GM19452 (cell line): ENCODE data around the gene IGF2R.
"Not testable (repeated sequence)": the region's sequence is repeated elsewhere in the genome, so short reads cannot be mapped to it uniquely, and the experiment has no call there.

ENCODE experiments used
- ATAC-seq: cut with Tn5 transposase; IDR thresholded peaks from one replicate; pipeline ENCODE4 v1.9.1; 2021; ENCODE audit not compliant: unreplicated experiment

Gene IGF2R

DNA sequence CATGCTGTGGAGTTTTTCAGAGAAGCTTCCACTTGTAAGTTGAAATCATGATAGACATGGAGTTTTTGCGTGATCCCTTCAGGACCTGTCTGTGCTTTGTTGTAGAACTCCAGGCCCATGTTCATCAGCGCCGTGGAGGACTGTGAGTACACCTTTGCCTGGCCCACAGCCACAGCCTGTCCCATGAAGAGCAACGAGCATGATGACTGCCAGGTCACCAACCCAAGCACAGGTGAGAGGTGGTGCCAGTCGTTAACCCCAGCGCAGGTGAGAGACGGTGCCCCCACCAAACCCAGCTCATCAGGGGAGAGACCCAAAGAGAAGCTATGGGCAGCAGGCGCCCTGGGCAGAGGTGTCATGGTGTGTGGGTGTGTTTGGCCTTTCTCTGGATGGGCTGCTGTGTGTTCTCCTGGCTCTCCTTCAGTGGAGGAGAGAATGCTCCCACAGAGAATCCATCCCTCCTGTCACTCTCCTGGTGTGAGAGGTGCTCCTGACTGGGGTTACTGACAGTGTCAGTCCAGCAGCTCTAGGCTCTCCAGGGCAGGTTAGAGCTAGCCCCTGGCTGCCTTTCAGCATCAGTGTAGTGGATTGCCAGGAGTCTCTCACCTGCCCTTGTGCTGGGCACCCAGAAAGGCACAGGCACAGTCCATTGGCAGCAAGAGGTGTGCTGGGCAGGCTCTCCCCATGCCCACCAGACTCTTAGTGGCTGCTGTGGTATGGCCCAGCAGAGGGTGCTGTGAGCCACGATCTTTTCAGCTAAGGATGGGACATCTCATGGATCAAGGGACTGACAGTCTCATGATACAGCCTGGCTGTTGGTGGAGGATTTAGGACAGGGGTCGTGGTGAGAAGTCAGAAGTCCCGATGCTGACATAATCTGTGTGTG lies 103.2 kb downstream of the IGF2R start:
- ATAC-seq = no peak

DNA sequence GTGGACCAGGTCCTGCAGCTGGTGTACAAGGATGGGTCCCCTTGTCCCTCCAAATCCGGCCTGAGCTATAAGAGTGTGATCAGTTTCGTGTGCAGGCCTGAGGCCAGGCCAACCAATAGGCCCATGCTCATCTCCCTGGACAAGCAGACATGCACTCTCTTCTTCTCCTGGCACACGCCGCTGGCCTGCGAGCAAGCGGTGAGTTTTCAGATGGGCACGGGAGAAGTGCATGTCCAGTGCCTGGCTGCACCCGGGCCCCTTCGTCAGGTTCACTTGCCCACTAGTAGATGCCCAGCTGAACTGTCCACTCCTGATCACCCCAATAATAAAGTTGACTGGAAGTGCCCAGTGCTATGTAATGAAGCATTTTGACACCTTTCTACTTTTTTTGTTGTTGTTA lies 104.4 kb downstream of the IGF2R start:
- no peak for ATAC-seq

- ATAC-seq = no peak
Measured at GRCh38 chr6:160076009-160076408, 107.1 kb downstream of the IGF2R start.

DNA sequence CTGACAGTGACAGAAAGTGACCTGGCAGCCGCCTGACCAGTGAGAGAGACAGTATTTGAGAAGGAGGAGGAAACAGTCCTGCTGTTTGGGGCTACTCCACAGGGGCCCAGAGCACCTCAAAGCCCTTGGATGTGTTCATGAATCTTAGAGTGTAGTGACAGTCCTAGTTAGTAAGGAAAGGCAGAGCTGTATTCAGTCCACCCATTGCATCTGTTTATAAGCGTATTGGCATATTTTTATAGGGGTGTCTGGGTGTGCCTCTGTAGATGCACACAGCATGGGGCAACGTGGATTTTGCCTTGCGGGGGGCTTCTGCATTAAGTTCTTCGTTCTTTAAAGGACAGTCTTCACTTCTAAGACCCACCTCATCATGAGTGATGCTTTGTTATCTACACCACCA lies 108.1 kb downstream of the IGF2R start:
- no peak for ATAC-seq

DNA sequence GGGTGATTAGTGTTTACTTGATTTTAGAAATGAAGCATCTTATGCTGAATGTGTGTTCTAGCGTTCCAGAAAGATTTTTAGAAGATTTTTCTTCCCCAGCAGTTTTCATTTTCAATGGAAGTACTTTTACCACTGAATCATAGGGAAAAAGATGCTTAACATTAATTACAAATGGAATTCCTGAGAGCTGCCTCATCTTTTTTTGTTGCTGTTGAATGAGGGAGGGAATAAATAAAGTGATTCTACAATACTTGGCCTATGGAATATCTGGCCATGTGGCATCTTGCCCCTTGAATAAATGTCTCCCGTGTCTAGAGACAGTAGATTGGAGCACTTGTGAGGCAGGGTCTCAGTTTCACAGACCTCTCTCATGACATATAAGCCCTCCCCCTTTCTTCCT lies 108.6 kb downstream of the IGF2R start:
- no peak for ATAC-seq

GRCh38 chr6:160078883-160079685 lies 110.2 kb downstream of the IGF2R start:
- ATAC-seq = no peak

DNA sequence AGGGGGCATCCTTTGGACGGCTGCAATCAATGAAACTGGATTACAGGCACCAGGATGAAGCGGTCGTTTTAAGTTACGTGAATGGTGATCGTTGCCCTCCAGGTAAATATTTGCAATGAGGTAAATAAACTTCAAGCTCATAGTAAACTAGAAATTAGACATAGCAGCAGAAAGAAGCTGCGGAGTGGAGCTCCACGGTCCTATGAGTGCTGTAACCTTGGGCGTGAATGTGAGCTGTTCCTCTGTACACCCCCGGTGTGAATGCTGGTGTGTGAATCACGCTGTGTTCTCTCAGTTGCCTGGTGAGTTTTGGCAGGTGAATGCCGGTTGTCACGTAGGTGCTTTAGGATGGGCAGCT lies 110.8 kb downstream of the IGF2R start:
- ATAC-seq = no peak

DNA sequence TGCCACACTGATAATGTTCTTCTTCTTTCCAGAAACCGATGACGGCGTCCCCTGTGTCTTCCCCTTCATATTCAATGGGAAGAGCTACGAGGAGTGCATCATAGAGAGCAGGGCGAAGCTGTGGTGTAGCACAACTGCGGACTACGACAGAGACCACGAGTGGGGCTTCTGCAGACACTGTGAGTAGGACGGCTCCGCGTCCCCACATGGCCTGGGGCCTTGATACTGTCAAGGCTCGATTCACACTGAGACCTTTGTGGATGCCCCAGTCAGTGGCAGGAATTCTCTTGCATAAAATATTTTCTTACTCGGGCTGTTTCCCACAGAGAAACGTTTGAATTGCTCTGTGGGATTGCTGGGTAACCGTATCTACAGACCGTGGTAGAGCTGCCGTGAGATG lies 111.2 kb downstream of the IGF2R start:
- no peak for ATAC-seq

- ATAC-seq = no peak
Measured at GRCh38 chr6:160081398-160081797, 112.5 kb downstream of the IGF2R start.

- ATAC-seq = no peak
Measured at GRCh38 chr6:160082627-160083026, 113.7 kb downstream of the IGF2R start.

DNA sequence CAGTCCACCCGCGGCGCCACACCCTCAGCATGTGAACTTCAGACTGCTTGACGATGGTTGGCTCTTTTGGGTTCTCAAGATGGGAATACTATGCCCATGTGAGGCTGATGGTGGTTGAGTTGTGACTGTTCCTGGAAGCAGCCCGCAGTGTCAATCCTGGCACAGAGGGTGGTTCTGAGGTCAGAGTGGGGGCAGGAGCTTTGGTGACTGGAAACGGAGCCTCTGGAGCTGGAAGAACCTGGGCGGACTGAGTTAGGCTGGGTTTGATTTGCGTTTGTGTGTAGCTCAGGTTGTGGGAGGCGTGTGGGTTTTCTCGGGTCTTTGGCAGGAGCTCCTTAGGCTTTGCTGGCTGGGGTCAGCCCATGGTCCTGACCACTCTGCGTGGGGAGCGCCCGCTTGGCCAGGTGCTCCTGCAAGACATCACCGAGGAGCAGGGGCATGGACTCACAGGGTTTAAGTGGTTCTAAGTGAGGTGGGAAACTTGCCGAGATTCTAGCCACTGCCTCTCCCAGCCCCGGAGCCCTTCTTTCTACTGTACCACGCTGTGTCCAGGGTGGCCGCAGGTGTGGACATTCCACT lies 115.4 kb downstream of the IGF2R start:
- ATAC-seq = no peak

GRCh38 chr6:160085226-160085625 lies 116.3 kb downstream of the IGF2R start:
- ATAC-seq = no peak

DNA sequence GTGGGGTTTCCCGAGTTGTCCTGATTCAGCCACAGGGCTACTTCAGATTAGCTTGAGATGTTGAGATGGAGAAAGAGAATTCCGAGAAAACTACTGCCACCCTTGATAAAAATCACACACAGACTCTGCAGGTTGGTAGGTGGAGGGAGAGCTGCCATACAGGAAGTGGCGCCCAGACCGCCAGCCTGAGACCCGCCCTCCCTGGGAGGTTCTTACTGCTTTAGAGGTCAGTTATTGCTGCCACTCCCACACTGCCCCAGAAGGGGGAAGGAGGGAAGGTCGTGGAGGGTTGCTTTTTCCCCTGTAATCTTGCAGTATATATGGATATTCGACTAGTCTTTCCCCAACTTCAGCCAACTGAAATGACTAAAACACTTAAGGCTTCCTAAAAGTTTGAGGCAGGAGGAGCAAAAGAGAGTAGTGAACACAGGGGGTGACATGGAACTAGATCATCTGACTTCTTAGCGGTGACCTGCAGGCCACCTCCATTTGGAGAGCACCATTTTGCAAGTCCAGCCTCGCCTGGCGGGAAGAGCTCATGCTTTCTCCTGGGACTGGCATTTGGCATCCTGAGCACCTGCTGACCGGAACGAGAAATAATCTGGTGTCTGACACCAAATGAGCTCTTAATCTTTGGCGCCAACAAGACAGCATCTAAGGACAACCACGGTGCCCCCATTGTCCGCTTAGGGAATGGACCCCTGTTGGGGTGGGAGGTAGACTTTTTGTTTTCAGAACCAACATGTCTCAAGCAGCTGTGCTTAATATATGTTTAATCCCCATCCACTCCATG lies 117.0 kb downstream of the IGF2R start:
- no peak for ATAC-seq

DNA sequence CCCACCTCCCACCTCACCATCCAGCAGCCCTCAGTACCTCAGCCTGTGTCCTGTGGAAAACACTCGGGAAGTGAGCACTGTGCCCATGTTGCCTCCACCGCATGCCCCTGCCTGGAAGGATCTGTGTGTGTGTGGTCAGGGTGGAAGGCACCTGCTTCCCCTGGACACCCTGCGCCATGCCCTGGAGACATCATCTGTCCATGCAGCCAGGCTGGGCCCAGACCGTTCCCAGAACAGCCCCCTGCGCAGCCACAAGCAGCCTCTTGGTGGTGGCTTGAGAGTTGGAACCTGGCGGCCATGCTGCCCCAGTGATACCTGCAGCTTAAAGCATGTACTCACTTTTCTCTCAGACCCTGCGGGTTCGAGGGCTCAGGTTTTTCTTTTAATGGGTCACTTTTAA lies 117.9 kb downstream of the IGF2R start:
- no peak for ATAC-seq

DNA sequence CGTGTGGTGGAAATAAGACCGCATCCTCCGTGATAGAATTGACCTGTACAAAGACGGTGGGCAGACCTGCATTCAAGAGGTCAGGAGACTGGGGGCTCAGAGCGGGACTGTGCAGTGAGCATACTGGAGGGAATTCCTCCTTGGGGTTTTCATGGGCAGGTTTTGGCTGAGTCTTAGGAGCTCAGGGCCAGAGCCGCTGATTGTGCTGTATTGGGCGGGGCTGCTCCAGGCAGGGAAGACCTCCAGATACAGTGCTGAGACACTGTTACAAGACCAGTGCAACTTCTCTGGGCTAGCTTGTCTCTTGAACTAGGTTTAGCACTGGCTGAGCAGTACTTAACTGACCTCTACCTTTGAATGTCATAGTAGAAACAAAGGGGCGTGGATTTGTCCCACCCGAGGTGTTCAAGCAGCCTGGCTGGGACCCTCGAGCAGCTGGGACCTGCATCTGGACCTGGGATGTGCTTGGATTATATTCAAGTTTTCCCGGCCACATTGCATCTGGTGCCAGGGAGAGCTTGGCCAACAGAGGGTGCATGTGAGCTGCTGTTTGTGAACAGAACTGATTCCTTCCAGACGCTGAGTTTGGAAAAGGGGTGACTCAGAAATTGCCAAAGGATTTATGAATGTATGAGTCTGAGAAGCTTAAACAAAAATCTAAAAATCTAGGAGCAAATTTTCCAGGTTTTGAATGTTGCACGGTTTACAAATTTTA lies 119.3 kb downstream of the IGF2R start:
- no peak for ATAC-seq

- ATAC-seq = no peak
Measured at GRCh38 chr6:160088784-160089533, 120.1 kb downstream of the IGF2R start.

DNA sequence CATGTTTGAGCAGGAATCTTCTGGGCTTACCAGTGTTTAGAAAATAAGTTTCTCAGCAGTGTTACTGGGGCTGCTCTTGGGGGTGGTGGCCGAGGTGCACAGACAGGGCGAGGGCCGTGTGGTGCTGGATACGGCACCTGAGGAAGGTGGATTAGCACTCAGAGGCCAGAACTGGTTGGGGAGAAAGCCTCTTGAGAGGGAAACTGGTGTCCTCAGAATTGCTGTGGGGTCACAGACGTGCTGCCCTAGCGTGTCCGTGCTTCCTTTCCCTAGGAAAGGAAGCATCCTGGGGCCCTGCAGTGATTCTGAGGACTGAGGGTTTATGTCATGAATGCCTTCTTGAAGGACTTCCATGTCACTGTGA lies 120.6 kb downstream of the IGF2R start:
- ATAC-seq = no peak

DNA sequence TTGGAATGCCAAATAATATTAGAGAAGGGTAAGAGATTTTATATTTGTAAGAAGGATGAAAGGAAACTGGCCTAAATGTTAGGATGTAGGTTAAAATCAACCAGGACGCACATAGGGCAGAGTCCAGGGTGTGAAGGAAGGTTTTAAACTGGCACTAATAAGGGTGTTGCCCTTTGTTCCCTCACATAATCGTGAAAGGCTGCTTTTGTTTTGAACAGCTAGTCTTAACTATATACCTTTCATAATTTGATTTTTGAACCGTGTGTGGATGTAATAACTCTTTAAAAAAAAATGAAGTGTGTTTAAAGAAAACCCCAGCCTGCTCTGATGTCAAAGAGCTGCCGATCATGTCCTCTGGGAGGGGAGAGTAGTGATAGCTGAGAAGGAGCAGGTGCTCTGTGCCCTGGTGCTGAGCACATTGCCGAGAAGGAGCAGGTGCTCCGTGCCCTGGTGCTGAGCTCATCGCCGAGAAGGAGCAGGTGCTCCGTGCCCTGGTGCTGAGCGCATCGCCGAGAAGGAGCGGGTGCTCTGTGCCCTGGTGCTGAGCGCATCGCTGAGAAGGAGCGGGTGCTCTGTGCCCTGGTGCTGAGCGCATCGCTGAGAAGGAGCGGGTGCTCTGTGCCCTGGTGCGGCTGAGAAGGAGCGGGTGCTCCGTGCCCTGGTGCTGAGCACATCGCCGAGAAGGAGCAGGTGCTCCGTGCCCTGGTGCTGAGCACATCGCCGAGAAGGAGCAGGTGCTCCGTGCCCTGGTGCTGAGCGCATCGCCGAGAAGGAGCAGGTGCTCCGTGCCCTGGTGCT lies 121.8 kb downstream of the IGF2R start:
- ATAC-seq = not testable (repeated sequence)

DNA sequence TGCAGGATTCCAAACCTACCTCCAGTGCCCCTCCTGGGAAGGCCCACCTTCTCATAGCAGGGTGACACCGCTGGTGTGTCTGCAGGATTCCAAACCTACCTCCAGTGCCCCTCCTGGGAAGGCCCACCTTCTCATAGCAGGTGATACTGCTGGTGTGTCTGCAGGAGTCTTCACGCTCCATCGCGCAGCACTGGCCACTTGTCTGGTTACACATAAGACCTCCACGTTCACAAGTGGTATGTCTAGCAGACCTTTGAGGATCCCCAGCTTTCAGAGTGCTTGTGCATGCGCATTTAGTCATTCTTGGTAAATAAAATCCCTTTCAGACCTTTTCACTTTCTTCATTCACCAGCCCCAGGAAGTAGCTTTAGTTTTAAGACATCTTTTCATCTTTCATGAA lies 123.3 kb downstream of the IGF2R start:
- not testable (repeated sequence) for ATAC-seq
